Small intestine (tissue), 7 donors: ENCODE measurements around the gene DPEP2NB. TPM values are rescaled to one million over a fixed set of nuclear protein-coding genes. Genes with fewer than 3 reads are reported as not detected.
"Not testable (repeated sequence)": the region's sequence is repeated elsewhere in the genome, so short reads cannot be mapped to it uniquely, and the experiment has no call there.

ENCODE experiments used
- DNase-seq, 2 donors: peaks; one replicate each; pipeline versions ENCODE4 v3.0.0 to v3.0.0-alpha.2; 2013
- FAIRE-seq: peaks from 2 replicates; lab custom pipeline; 2012; peaks lifted over from hg19 to GRCh38; lab: Jason Lieb, UNC
- H3K27ac ChIP-seq, 3 donors: one replicate each; pipeline ENCODE4 v1.5.1; 2013; ENCODE audit warnings: low read length in 2 of 3, mild to moderate bottlenecking in 2 of 3, control low read depth in 1 of 3, inconsistent platforms in 1 of 3, low read depth in 1 of 3, moderate library complexity in 1 of 3
- H3K27me3 ChIP-seq, 3 donors: one replicate each; pipeline ENCODE4 v1.6.1; 2013; ENCODE audit warnings: low read length in 3 of 3, inconsistent platforms in 1 of 3; ENCODE audit not compliant: control insufficient read depth in 3 of 3, insufficient read depth in 3 of 3
- H3K36me3 ChIP-seq, 3 donors: one replicate each; pipeline ENCODE4 v1.6.1; 2013; ENCODE audit warnings: low read length in 3 of 3, inconsistent platforms in 1 of 3, low read depth in 1 of 3, mild to moderate bottlenecking in 1 of 3, moderate library complexity in 1 of 3; ENCODE audit not compliant: control insufficient read depth in 3 of 3, insufficient read depth in 2 of 3
- H3K4me1 ChIP-seq, 3 donors: one replicate each; pipeline ENCODE4 v1.6.1; 2013; ENCODE audit warnings: low read length in 2 of 3, inconsistent platforms in 1 of 3, low read depth in 1 of 3, mild to moderate bottlenecking in 1 of 3, moderate library complexity in 1 of 3; ENCODE audit not compliant: control insufficient read depth in 3 of 3, insufficient read depth in 2 of 3
- H3K4me3 ChIP-seq, 3 donors: one replicate each; pipeline ENCODE4 v1.5.1; 2013; ENCODE audit warnings: low read length in 3 of 3, control low read depth in 1 of 3, inconsistent platforms in 1 of 3, low read depth in 1 of 3, mild to moderate bottlenecking in 1 of 3, moderate library complexity in 1 of 3
- H3K9me3 ChIP-seq, 2 donors: one replicate each; pipeline ENCODE4 v1.6.1; 2013; ENCODE audit warnings: low read depth in 1 of 2, low read length in 1 of 2; ENCODE audit not compliant: control insufficient read depth in 2 of 2, insufficient read depth in 1 of 2
- WGBS, 3 donors: extraction: QIAGEN DNeasy Blood & Tissue Kit; methylation state at CpG; one replicate each; pipeline ENCODE4 v1.1.7; 2013; 5-methylcytosine and 5-hydroxymethylcytosine counted together
- polyA plus RNA-seq, 4 donors: library from polyadenylated mRNA; stranded (reverse) in 3 of 4; unstranded in 1 of 4; fragments of 200-250 nt in 3 of 4; fragments of 120-200 nt in 1 of 4; gene quantifications; one replicate each; pipeline versions ENCODE4 v1.2.1 to v1.2.3, GENCODE V29; 2013
- donor health status: healthy with polysubstance abuse.
- donor health status: control.
- donor health status: control.
- donor health status: Bipolar disorder and iron deficiency.
- donor health status: healthy.

Gene DPEP2NB
- polyA plus RNA-seq, 4 donors: not detected

DNA sequence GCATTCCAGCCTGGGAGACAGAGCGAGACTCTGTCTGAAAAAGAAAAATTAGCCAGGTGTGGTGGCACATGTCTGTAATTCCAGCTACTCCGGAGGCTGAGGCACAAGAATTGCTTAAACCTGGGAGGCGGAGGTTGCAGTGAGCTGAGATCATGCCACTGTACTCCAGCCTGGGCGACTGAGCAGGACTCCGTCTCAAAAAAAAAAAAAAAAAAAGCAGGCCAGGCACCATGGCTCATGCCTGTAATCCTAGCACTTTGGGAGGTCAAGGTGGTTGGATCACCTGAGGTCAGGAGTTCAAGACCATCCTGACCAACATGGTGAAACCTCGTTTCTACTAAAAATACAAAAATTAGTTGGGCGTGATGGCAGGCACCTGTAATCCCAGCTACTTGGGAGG is 43.4 kb downstream of the DPEP2NB start:
- H3K27me3 ChIP-seq, H3K4me3 ChIP-seq, H3K9me3 ChIP-seq, FAIRE-seq, H3K36me3 ChIP-seq, H3K4me1 ChIP-seq, DNase-seq, H3K27ac ChIP-seq: not testable (repeated sequence)
- WGBS, 3 donors: 82 to 89% (median 85%) methylated on average over 7 of the region's 7 CpGs

DNA sequence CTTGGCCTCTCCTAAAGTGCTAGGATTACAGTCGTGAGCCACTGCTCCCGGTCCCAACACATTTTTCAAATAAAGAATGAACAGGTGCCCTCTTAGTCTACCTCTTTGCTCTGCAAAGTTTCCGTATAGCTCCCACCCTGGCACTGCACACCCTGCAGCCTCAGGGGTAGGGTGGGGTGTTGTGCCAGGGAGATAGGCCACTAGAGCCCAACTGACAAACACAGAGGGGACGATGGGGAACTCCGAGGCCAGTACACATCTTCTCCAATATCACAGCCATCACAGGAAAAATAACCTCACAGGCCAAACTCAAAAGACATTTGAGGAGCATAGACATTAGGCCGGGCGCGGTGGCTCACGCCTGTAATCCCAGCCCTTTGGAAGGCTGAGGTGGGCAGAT is 44.6 kb downstream of the DPEP2NB start:
- DNase-seq (no peak), FAIRE-seq (no peak)
- H3K27me3 ChIP-seq: peaks cover 0 to 7% (median 3%) of the 10 kb centered on the region in 3 donors
- no peak overlapping the region for H3K4me3 ChIP-seq
- 81 to 94% (median 84%) methylated on average over 9 of the region's 9 CpGs for WGBS, 3 donors
- peaks cover 0 to 4% (median 0%) of the 10 kb centered on the region in 3 donors for H3K36me3 ChIP-seq
- no peak overlapping the region for H3K27ac ChIP-seq
- H3K4me1 ChIP-seq: peaks cover 0 to 16% (median 0%) of the 10 kb centered on the region in 3 donors
- no peaks in the 10 kb centered on the region for H3K9me3 ChIP-seq

DNA sequence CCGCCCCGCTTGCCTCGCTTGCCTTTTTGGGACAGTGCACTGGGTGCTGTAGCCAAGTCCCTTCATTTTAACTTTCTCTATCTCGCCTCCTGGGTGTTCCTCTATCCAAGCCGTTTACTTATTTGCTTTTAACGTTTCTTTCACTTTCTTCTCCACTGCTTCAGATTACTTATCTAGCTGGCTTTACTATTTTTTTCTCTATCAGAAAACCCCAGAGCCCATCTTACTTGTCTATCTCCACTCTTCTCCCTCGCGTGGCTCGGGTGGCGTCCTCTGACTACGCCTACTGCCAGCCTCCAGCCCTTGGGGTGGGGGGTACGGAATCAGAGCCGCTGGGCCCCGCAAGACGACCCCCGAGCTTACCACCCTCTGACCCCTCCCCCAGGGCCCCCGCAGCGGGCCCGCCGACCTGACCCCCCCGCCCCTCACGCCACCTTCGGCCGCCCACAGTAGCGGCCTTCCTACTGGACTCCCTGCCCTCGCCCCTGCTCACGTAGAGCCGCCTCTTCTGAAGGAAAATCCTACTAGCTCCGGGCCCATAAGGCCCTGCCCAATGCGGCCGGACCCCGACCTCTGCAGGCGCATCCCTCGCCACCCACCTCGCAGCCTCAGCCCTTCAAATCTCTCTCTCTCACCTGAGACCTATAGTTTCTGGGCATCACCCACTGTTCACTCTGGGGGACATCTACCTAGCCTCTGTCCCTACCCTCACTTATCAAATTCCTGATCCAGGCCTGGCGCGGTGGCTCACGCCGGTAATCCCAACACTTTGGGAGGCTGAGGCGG is 46.3 kb downstream of the DPEP2NB start:
- peaks cover 0 to 17% (median 0%) of the 10 kb centered on the region in 3 donors for H3K4me1 ChIP-seq
- FAIRE-seq (no peak), DNase-seq (peak in 1 of 2 donors; percentile 52)
- peaks cover 0 to 7% (median 3%) of the 10 kb centered on the region in 3 donors for H3K27me3 ChIP-seq
- peak overlapping the region; percentile 46 to 90 (median 52) for H3K27ac ChIP-seq
- 29 to 44% (median 41%) methylated on average over 40 of the region's 40 CpGs for WGBS, 3 donors
- H3K36me3 ChIP-seq: peaks cover 0 to 11% (median 0%) of the 10 kb centered on the region in 3 donors
- no peaks in the 10 kb centered on the region for H3K9me3 ChIP-seq
- H3K4me3 ChIP-seq: peak overlapping the region in 2 of 3 donors; percentile 64 to 70

DNA sequence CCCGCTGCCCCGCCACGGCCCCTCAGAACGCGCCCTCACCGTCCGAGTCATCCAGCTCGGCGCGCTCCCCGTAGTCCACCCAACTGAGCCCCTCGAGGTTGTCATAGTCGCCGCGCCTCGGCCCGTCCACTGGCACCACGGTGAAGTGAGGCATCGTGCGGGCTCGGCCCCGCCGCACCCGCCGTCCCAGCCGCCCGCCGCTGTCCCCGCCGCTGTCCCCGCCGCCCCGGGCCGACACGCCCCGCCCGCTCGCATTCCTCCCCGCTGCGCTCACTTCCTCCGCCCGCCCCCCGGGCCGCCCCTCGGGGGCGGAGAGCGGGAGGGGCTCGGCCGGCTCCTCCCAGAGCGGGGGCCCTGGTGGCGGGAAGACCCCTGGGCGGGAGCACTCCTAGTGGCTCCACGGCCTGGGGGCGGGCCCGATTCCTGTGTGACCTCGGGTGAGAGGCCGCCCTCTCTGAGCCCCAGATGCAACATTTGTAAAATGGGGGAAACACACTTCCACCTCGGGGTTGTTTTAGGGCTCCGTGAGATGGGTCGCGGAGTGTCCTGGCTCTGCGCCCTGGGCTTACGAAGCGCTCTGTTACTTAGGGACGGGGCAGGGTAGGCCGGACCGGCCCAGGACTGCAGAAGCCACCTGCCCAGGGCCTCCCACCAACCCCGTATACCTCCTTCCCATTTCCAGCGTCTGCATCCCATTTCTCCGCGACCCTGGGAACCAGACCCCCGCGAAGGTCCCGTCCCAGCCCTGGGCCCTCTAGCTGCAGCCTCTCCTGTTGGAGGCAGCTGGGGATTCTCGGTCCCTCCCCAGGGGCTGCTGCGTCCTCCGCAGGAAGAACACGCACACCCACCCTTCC is 47.1 kb downstream of the DPEP2NB start, which contains the start of gene SLC12A4:
Gene SLC12A4 (minus strand): TSS at position 238 of the 854 bp plus-strand sequence. CDS start 84 bp downstream, at position 154.
- no peak for FAIRE-seq

DNA sequence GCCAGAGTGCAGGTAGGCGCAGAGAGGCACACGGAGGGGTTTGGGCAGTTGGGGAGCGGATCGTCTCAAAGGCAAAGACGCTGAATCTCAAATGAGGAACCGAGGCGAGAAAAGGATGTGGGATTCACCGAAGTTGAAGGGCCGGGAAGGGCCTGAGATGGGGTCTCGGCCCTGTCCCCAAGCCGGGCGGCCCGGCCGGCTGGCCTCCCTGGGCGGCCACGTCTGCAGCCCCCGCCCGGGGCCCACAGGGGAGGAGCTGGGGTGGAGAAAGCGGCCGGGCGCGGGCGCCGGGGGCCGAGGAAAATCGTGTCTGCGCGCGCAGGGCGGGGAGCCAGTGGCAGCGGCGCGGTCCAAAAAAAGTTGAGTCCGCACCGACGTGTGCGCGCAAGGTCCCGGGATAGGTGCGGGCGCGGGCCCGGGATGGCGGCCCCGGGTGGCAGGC is 47.7 kb downstream of the DPEP2NB start:
- Histone ChIP-seq H3K4me3 (peak overlapping the region; percentile 64 to 70 (median 66)), H3K27ac (peak overlapping the region; percentile 50 to 95 (median 58)), H3K36me3 (peaks cover 0 to 23% (median 0%) of the 10 kb centered on the region in 3 donors), H3K4me1 (peaks cover 0 to 31% (median 0%) of the 10 kb centered on the region in 3 donors), H3K27me3 (peaks cover 0 to 7% (median 3%) of the 10 kb centered on the region in 3 donors), H3K9me3 (no peaks in the 10 kb centered on the region)
- FAIRE-seq (no peak), DNase-seq (no peak)
- WGBS, 3 donors: 2 to 5% (median 3%) methylated on average over 30 to 45 of the region's 45 CpGs

More for the DNA sequence above, 47.1 kb downstream of the DPEP2NB start, which contains the start of gene SLC12A4:
- peaks cover 0 to 7% (median 3%) of the 10 kb centered on the region in 3 donors for H3K27me3 ChIP-seq
- H3K4me3 ChIP-seq: peak within 1 kb of the TSS; percentile 64 to 70 (median 66)
- H3K4me1 ChIP-seq: peaks cover 0 to 25% (median 0%) of the 10 kb centered on the region in 3 donors
- peak; percentile 59 to 89 for DNase-seq
- peaks cover 0 to 18% (median 0%) of the 10 kb centered on the region in 3 donors for H3K36me3 ChIP-seq
- 1 to 2% (median 1%) methylated on average over 41 to 78 of the region's 78 CpGs for WGBS, 3 donors
- no peaks in the 10 kb centered on the region for H3K9me3 ChIP-seq
- peak within 1 kb of the TSS; percentile 52 to 95 (median 58) for H3K27ac ChIP-seq

DNA sequence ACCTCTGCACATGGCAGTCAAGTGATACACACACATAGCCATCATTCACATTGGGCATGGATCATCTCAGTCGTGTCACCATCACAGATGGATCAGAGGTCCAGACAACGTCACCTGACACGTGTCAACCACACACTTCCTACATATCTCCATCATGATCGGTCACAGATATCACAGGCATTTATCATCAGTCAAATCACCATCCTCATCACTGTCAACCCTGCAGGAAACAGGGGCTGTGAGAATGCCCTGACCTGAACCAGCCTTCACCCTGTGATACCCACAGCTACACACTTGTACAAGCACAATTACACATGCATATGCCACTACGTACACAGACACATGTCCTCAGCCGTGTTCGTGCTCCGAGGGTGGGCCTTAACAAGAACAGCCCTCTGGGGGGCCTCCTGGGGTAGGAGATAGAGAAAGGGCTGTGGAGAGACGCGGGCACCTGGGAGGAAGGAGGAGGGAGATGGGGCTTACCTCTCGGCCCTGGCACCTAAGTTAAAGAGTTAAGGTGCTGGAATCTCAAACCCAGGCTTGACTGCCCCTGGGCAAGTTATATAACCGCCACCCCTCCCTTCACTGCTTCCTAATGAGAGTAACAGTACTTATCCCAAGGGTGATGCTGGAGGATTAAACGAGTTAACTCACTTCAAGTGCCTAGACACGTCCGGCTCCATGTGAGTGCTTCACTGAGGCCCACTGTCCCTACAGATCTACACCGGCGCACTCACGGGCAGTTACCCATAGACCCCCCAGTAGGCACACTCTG is 48.3 kb downstream of the DPEP2NB start:
- Histone ChIP-seq H3K4me3 (peak overlapping the region; percentile 64 to 70 (median 66)), H3K36me3 (peaks cover 0 to 28% (median 0%) of the 10 kb centered on the region in 3 donors), H3K4me1 (peaks cover 0 to 31% (median 0%) of the 10 kb centered on the region in 3 donors), H3K27me3 (peaks cover 0 to 5% (median 3%) of the 10 kb centered on the region in 3 donors), H3K9me3 (no peaks in the 10 kb centered on the region), H3K27ac (peak overlapping the region in 2 of 3 donors; percentile 57 to 95)
- no peak for DNase-seq
- 28 to 60% (median 43%) methylated on average over 18 of the region's 18 CpGs for WGBS, 3 donors
- FAIRE-seq: no peak

DNA sequence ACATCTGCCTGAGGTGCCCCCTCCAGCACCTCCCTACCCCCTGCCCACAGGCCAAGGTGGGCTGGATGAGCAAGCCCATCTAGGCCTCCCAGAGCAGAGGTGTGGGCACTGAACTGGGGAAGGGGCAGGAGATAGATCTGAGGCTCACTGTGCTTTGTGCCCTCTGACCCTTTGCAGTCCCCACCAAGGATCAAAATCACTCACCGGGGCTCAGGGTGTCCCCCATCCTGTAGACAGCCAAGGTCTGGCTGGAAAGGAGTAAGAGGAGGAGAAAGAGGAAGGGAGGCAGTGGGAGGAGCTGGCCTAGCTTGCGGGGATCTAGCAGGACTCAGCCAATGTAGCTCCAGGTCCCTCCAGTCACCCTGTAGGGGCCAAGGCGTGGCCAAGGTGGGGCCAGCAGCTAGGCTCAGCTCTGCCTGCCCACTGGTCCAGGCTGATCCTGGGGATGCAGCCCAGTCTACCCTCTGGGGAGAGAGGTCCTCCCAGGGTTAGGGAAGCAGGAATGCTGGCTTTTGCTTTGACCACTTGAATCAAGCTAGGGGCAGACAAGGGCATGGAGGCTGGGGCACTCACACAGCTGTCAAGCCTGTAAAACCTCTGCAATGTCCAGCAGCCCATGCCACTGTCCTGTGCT is 49.0 kb downstream of the DPEP2NB start:
- Histone ChIP-seq H3K4me3 (peak overlapping the region in 1 of 3 donors; percentile 64), H3K36me3 (peaks cover 0 to 35% (median 0%) of the 10 kb centered on the region in 3 donors), H3K9me3 (no peaks in the 10 kb centered on the region), H3K27me3 (peaks cover 0 to 5% (median 3%) of the 10 kb centered on the region in 3 donors), H3K4me1 (peaks cover 0 to 31% (median 0%) of the 10 kb centered on the region in 3 donors), H3K27ac (peak overlapping the region in 1 of 3 donors; percentile 14)
- DNase-seq (no peak), FAIRE-seq (no peak)
- 63 to 83% (median 77%) methylated on average over 3 of the region's 3 CpGs for WGBS, 3 donors
